Stomach (tissue), 4 donors: ENCODE data around the gene CERK.
A peak's percentile ranks its signal among the peaks of the same experiment; 100 is the strongest.

Experiments used
- EP300 ChIP-seq: sonication (generic); formaldehyde crosslinking; IDR thresholded peaks from one replicate; pipeline ENCODE4 v1.6.1; 2017; ENCODE audit warnings: antibody characterized with exemption
- POLR2A ChIP-seq, 4 donors: fragments of 450-650 bp; IDR thresholded peaks; one replicate each; pipeline ENCODE4 v1.6.1; 2016; ENCODE audit warnings: antibody characterized with exemption in 4 of 4, control low read depth in 2 of 4, mild to moderate bottlenecking in 1 of 4, moderate library complexity in 1 of 4

DNA sequence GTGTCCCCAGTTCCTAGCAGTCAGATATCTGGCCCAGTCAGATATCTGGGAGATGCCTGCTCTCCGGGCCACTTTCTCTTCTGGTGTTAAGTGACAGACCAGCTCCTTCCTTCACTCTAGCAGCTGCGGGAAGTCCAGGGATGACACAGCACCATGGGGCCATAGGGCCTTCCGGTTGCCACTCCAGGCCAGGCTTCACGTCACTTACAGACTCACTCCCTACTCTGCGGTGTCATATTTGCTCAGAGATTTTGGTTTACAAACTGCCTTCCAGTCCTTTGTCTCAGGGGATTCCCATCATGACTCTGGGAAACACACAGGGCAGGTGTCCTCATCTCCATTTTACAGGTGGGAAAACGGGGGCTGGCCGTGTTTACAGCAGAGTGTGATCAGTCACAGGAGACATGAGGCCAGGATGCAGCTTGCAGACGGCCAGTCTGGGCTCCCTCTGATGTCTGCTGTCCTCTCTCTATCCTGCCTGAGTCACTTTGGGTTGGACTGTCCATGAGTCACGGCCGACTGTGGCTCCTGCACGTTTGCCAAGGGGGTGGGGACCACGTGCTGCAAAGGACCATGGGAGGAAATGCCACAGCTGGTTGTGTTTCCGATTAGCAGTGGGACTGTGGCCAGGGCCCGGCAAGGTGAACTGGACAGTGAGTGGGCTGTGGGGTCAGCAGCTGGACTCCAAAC is 16.2 kb upstream of the CERK start:
- peak; percentile 23 for TF ChIP-seq EP300
- no peak for TF ChIP-seq POLR2A (IDR thresholded peaks at IDR 0.05)
